ENCODE measurements around the gene ENPP6.

Gene ENPP6

DNA sequence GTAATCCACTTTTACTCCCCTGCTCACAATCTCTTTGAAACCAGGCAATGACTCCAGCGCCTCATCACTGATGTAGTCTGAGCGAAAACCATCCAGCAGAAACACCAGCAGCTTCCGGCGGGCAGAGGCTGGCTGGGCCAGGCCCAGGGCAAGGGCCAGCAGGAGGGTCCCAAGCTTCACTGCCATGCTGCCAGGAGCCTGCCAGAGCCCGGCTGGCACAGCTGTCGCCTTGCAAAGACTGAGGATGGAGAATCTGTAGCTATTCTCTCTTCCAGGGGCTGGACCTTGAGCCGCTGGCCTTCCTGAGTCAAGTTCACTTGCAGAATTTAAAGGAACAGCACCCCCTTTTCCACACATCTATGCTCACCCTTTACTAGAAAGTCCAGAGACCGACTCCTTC lies at the start of gene ENPP6:
Gene ENPP6, minus strand, starts transcription at position 240 of the 400 bp plus-strand sequence. Its CDS starts 54 bp downstream, at position 186.
- Histone ChIP-seq H3K4me1 (ENCODE audit: control insufficient read depth, insufficient read depth, low read length) (no peaks in the 10 kb centered on the region), H3K27me3 (ENCODE audit: control insufficient read depth, insufficient read depth, low read length) (no peaks in the 10 kb centered on the region), H3K4me3 (ENCODE audit: low read depth, low read length) (no peak within 1 kb of the TSS), H3K9ac (ENCODE audit: low read depth, low read length) (no peak within 1 kb of the TSS), H3K9me3 (ENCODE audit: control insufficient read depth, insufficient read depth, low read length) (no peaks in the 10 kb centered on the region), H3K36me3 (ENCODE audit: control insufficient read depth, insufficient read depth, low read length) (no peaks in the 10 kb centered on the region)

DNA sequence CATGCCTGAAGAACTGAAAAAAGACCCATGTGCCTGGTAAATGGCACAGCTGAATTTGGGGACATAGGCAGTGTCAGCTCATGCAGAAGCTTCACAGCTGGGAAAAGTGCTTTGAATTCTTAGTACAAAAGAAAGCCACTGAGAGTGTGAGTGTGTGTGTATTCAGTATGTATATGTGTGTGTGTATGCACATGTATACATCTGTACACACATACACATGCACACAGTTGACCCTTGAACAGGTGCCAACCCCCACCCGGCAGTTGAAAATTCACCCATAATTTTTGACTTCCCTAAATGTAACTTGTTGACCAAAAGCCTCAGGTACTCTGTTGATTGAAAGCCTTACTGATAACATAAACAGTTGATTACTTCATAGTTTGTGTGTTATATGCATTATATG lies 49.5 kb upstream of the ENPP6 start:
- Histone ChIP-seq H3K4me3 (ENCODE audit: low read depth, low read length) (no peak overlapping the region), H3K36me3 (ENCODE audit: control insufficient read depth, insufficient read depth, low read length) (no peaks in the 10 kb centered on the region), H3K9ac (ENCODE audit: low read depth, low read length) (no peak overlapping the region), H3K27me3 (ENCODE audit: control insufficient read depth, insufficient read depth, low read length) (no peaks in the 10 kb centered on the region), H3K4me1 (ENCODE audit: control insufficient read depth, insufficient read depth, low read length) (no peaks in the 10 kb centered on the region), H3K9me3 (ENCODE audit: control insufficient read depth, insufficient read depth, low read length) (no peaks in the 10 kb centered on the region)

DNA sequence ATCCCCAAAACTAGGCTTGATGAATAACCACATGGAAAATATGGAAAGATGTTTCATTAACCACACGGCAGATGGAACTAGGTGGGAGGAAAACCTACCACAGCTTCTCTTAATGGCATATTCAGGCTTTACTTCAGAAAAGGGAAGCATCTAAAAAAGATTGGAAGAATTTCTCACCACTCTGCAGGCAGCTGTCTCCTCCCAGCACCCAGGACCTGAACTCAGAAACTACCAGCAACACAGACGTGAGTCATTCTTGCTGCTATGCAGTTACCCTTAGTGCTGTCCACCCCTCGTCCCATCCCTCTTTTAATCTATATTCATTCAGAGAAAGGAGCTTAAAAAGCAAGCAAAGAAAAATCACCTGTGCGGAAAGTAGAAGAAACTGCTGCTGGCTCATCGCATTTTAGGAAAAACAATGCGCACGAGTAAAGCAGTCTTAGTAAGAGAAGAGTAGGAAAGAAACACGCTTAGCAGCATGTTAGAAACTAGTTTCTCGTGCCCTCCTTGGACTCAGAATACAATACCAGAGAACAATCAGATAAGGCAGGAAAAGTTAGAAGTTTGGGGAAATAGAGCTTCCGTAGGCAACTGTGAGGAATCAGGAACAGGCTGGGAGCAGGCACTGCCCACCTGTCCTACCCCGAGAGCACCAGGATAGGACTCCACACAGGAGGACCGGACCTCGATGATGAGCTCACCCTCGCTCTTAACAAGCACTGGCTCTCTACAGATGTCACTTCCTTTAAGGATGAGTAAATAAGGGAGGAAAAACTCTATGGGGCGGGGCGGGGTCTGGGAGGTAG lies 48.1 kb upstream of the ENPP6 start:
- Histone ChIP-seq H3K36me3 (ENCODE audit: control insufficient read depth, insufficient read depth, low read length) (no peaks in the 10 kb centered on the region), H3K4me1 (ENCODE audit: control insufficient read depth, insufficient read depth, low read length) (no peaks in the 10 kb centered on the region), H3K9me3 (ENCODE audit: control insufficient read depth, insufficient read depth, low read length) (no peaks in the 10 kb centered on the region), H3K9ac (ENCODE audit: low read depth, low read length) (no peak overlapping the region), H3K27me3 (ENCODE audit: control insufficient read depth, insufficient read depth, low read length) (no peaks in the 10 kb centered on the region), H3K4me3 (ENCODE audit: low read depth, low read length) (no peak overlapping the region)

DNA sequence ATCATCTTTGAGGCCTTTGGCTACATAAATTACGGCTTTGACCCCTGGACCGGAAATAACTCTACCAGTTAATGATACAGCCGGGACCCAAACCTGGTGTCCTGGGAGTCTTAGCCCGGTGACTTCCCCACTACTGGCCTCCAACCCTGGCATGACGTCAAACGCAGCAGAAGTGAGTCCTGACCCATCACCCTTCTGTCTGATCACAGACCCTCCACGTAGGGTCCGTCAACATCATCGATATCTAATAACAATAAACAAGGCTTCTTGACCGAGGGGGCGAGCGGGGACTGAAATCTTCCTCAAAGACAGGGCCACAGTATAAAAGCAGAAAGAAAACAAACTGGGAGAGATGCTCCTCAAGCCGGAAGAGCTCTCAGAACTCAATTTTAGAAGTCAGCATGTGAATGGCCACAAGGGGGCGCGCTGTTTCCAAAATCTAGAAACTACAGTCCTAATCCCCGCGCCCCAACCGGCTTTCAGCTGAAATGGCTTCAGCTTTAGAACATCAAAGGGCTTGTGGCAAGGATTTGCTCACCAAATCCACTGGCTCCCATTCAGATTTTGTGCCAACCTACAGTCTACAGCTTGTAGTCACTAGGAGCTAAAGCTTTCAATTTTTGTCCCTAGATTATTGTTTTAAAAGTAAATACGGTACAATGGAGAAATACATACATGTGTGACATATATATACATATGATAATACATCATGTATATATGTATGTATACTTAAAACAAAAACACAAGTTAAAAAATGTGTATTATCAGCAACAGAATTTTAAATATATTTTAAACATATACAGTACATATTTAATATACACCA lies 46.4 kb upstream of the ENPP6 start:
- Histone ChIP-seq H3K36me3 (ENCODE audit: control insufficient read depth, insufficient read depth, low read length) (no peaks in the 10 kb centered on the region), H3K9me3 (ENCODE audit: control insufficient read depth, insufficient read depth, low read length) (no peaks in the 10 kb centered on the region), H3K27me3 (ENCODE audit: control insufficient read depth, insufficient read depth, low read length) (no peaks in the 10 kb centered on the region), H3K4me3 (ENCODE audit: low read depth, low read length) (no peak overlapping the region), H3K4me1 (ENCODE audit: control insufficient read depth, insufficient read depth, low read length) (no peaks in the 10 kb centered on the region), H3K9ac (ENCODE audit: low read depth, low read length) (no peak overlapping the region)

DNA sequence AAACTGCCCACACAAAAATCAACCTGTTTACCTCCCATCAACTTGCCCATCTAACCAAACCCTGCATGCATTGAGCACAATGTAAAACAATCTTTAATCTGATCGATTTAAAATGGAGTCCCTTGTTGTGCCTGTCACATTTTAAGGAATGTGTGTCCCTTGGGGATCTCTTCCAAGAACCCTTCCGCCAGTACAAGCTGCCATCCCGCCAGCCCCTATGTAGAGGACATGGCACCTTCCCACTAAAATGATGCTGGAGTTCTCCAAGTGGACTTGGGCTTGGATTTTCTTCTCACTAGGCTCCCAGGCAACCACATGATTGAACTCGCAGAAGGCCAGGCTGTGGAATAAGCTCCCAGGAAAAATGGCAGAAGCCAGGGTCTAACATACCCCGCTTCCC lies 45.8 kb upstream of the ENPP6 start:
- Histone ChIP-seq H3K4me1 (ENCODE audit: control insufficient read depth, insufficient read depth, low read length) (no peaks in the 10 kb centered on the region), H3K36me3 (ENCODE audit: control insufficient read depth, insufficient read depth, low read length) (no peaks in the 10 kb centered on the region), H3K4me3 (ENCODE audit: low read depth, low read length) (no peak overlapping the region), H3K9ac (ENCODE audit: low read depth, low read length) (no peak overlapping the region), H3K9me3 (ENCODE audit: control insufficient read depth, insufficient read depth, low read length) (no peaks in the 10 kb centered on the region), H3K27me3 (ENCODE audit: control insufficient read depth, insufficient read depth, low read length) (no peaks in the 10 kb centered on the region)

DNA sequence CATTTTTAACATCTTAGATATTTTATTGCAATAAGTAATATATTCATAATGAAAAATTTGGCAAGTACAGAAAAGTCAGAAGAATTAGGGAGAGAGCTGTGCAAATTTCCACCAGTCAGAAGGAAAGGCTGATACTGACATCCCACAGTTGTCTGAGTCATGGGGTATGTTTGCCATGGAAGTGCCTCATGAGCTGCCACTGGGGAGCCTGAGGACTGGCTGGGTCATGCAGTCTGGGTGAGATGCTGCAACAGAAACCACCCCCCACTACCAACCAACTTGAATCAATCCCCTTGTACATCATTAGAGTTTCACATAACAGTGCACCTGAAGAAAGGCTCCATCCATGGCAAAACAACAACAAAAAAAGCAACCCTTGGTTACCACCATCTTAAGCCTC lies 45.2 kb upstream of the ENPP6 start:
- Histone ChIP-seq H3K9me3 (ENCODE audit: control insufficient read depth, insufficient read depth, low read length) (no peaks in the 10 kb centered on the region), H3K36me3 (ENCODE audit: control insufficient read depth, insufficient read depth, low read length) (no peaks in the 10 kb centered on the region), H3K27me3 (ENCODE audit: control insufficient read depth, insufficient read depth, low read length) (no peaks in the 10 kb centered on the region), H3K9ac (ENCODE audit: low read depth, low read length) (no peak overlapping the region), H3K4me1 (ENCODE audit: control insufficient read depth, insufficient read depth, low read length) (no peaks in the 10 kb centered on the region), H3K4me3 (ENCODE audit: low read depth, low read length) (no peak overlapping the region)

DNA sequence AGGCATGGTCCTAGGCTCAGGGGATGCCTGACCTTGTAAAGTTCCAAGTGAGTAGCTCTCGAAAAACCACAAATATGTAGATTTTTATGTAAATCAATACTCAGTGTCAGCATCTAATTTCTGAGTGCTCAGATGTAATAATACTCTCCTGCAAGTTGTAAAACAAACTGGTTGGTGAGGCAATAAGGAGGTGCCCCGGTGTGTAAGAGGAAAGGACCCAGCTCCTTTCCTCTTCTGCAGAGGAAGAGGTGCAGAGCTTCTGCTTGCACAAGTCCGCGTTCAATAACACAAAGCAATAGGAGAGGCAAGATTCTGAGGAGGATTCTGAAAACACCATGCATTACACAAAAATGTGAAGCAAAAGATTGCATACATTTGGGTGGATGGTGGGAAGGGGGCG lies 43.6 kb upstream of the ENPP6 start:
- no peak overlapping the region for H3K4me3 ChIP-seq (ENCODE audit: low read depth, low read length)
- H3K9ac ChIP-seq (ENCODE audit: low read depth, low read length), result no peak overlapping the region
- no peaks in the 10 kb centered on the region for H3K27me3 ChIP-seq (ENCODE audit: control insufficient read depth, insufficient read depth, low read length)
- no peaks in the 10 kb centered on the region for H3K9me3 ChIP-seq (ENCODE audit: control insufficient read depth, insufficient read depth, low read length)
- no peaks in the 10 kb centered on the region for H3K36me3 ChIP-seq (ENCODE audit: control insufficient read depth, insufficient read depth, low read length)
- H3K4me1 ChIP-seq (ENCODE audit: control insufficient read depth, insufficient read depth, low read length), result no peaks in the 10 kb centered on the region

DNA sequence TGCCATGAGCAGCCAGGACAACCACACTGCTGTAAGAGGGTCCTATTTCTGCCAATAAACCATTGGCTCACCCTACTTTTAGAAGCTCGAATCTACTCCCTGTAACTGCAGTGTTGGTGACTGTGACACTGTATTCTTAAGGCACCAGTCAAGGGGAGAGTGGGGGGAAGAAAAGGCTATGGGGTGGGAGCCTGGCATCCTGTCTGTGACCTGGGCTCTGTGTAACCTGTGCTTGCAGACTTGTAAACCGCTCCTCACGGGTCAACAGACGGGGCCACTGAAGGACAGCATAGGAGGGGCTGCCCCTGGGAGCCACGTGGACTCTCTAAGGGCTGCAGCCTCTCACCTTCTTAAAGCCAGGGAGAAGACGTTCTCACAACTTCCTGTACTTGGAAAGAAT lies 42.2 kb upstream of the ENPP6 start:
- Histone ChIP-seq H3K4me3 (ENCODE audit: low read depth, low read length) (no peak overlapping the region), H3K9me3 (ENCODE audit: control insufficient read depth, insufficient read depth, low read length) (no peaks in the 10 kb centered on the region), H3K4me1 (ENCODE audit: control insufficient read depth, insufficient read depth, low read length) (no peaks in the 10 kb centered on the region), H3K9ac (ENCODE audit: low read depth, low read length) (no peak overlapping the region), H3K27me3 (ENCODE audit: control insufficient read depth, insufficient read depth, low read length) (no peaks in the 10 kb centered on the region), H3K36me3 (ENCODE audit: control insufficient read depth, insufficient read depth, low read length) (no peaks in the 10 kb centered on the region)

DNA sequence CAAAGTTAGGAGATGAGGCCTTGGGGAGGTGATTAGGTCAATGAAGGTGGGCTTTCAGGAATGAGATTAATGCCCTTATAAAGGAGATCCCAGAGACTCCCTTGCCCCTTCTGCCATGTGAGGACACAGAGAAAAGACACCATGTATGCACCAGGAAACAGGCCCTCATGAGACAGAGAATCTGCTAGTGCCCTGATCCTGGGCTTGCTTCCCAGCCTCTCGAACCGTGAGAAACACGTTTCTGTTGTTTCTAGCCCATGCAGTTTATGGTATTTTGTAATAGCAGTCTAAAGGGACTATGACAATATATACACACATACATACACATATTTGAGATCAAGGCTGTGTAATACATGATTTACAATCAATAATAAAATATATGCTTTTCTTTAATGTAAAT lies 41.4 kb upstream of the ENPP6 start:
- Histone ChIP-seq H3K4me1 (ENCODE audit: control insufficient read depth, insufficient read depth, low read length) (no peaks in the 10 kb centered on the region), H3K27me3 (ENCODE audit: control insufficient read depth, insufficient read depth, low read length) (no peaks in the 10 kb centered on the region), H3K9me3 (ENCODE audit: control insufficient read depth, insufficient read depth, low read length) (no peaks in the 10 kb centered on the region), H3K4me3 (ENCODE audit: low read depth, low read length) (no peak overlapping the region), H3K36me3 (ENCODE audit: control insufficient read depth, insufficient read depth, low read length) (no peaks in the 10 kb centered on the region), H3K9ac (ENCODE audit: low read depth, low read length) (no peak overlapping the region)

DNA sequence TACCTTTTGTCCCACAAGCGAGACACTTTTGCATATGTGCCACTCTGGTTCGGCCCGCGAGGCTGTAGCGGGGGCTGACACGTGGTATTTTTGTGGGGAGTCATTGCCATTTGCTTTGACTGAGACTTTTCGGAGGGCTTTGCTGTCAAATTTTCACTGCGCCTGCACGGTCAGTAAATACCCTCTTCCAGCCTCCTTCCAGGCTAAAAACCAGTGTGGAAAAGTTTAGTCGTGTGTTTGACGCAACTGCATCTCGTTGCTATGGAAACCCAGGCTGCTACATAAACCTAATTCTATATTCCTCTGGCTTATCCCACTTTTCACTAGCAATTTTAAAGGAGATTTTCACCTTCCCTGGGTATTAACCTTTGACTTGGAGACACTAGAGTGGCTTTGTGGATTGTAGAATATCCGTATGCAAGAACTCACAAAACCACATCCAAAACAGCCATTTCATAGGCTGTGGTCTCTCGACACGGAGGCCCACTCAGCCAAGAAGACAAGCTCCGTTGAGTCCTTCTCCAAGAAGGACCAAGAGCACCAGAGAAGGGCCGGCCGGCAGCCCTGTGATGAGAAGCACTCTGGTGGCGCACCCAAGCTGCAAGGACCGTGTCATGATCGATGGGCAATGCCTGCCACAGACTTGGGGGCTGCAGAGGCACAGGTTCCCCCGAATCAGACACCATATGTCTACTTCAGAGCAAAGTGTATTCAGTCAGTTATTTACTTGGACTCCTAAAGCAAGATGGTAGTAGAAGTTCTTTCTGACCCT lies 38.4 kb upstream of the ENPP6 start:
- H3K9me3 ChIP-seq (ENCODE audit: control insufficient read depth, insufficient read depth, low read length), result peaks cover 4% of the 10 kb centered on the region
- H3K9ac ChIP-seq (ENCODE audit: low read depth, low read length), result no peak overlapping the region
- no peaks in the 10 kb centered on the region for H3K36me3 ChIP-seq (ENCODE audit: control insufficient read depth, insufficient read depth, low read length)
- H3K27me3 ChIP-seq (ENCODE audit: control insufficient read depth, insufficient read depth, low read length), result no peaks in the 10 kb centered on the region
- no peaks in the 10 kb centered on the region for H3K4me1 ChIP-seq (ENCODE audit: control insufficient read depth, insufficient read depth, low read length)
- no peak overlapping the region for H3K4me3 ChIP-seq (ENCODE audit: low read depth, low read length)

DNA sequence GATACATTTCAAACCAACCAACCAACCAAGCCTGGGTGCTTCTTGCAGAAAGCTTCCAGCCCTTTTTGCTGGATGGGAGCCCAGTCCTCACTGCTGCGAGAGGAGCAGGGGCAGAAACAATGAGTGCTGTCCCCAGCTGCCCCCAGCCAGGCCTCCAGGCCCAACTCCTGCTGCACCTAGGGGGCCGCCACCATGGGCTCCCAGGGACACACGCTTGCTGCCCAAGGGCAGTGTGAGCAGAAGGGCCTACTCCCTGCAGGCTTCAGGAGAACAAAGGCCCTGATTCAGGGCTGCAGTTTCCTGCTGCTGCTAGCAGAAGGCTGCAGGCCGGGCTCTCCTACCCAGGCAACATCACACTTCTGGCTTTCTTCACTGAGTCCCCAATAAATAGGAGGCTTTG lies 37.7 kb upstream of the ENPP6 start:
- Histone ChIP-seq H3K4me3 (ENCODE audit: low read depth, low read length) (no peak overlapping the region), H3K9me3 (ENCODE audit: control insufficient read depth, insufficient read depth, low read length) (peaks cover 4% of the 10 kb centered on the region), H3K27me3 (ENCODE audit: control insufficient read depth, insufficient read depth, low read length) (no peaks in the 10 kb centered on the region), H3K9ac (ENCODE audit: low read depth, low read length) (no peak overlapping the region), H3K4me1 (ENCODE audit: control insufficient read depth, insufficient read depth, low read length) (no peaks in the 10 kb centered on the region), H3K36me3 (ENCODE audit: control insufficient read depth, insufficient read depth, low read length) (no peaks in the 10 kb centered on the region)

All from iPS-15b (cell line).